K562 (cell line): ENCODE measurements around the gene FRYL. TPM values are rescaled to one million over a fixed set of nuclear protein-coding genes. Genes with fewer than 3 reads are reported as not detected.

Experiments
- ATAC-seq: fragments of 200-7000 bp; cut with Tn5 transposase; 3 replicates; pipeline ENCODE4 v1.9.1; 2020; ENCODE audit warnings: moderate library complexity
- BruUV-seq: library from RNA; stranded (reverse); fragments of 400-500 nt; replicated peaks from 2 replicates; lab custom pipeline; 2021; lab: Mats Ljungman, UMichigan
- CTCF ChIA-PET: fragments of 300-600 bp; formaldehyde crosslinking; extraction: SDS; loops from one replicate; lab custom pipeline; 2021; ENCODE audit warnings: low intra/inter-chr PET ratio; lab: Yijun Ruan, JAX
- POLR2A ChIA-PET: fragments of 300-600, 350-650 bp; sonication (Branson Sonifier 250); formaldehyde crosslinking; extraction: SDS; loops from one replicate; lab custom pipeline; 2021; ENCODE audit warnings: antibody characterized with exemption, inconsistent platforms; lab: Yijun Ruan, JAX
- DNase-seq, 4 experiments: peaks; one replicate each; pipeline versions ENCODE4 v3.0.0 to v3.0.0-alpha.2; 2011 to 2018; ENCODE audit warnings: low spot score in 3 of 4, mixed read lengths in 3 of 4; ENCODE audit errors: extremely low read depth in 1 of 4
- FAIRE-seq: peaks from 2 replicates; lab custom pipeline; 2011; peaks lifted over from hg19 to GRCh38; lab: Jason Lieb, UNC
- H2AFZ ChIP-seq: 2 replicates; pipeline ENCODE4 v1.6.0; 2011; ENCODE audit warnings: low read depth, low read length, control low read depth, inconsistent platforms
- H3K27ac ChIP-seq: fragments of 200-600 bp; 3 replicates; pipeline ENCODE4 v1.8.0; 2011; ENCODE audit warnings: low read depth, mild to moderate bottlenecking, control low read depth, inconsistent platforms, low read length, moderate library complexity, mixed read lengths; ENCODE audit errors: extremely low read depth
- H3K27me3 ChIP-seq, 2 experiments: fragments of 300-600 bp in 1 of 2; 2 replicates in 1 of 2; 3 replicates in 1 of 2; pipeline versions ENCODE4 v1.6.0 to v1.8.0; 2011; ENCODE audit warnings: inconsistent platforms in 2 of 2, low read length in 2 of 2, mild to moderate bottlenecking in 1 of 2, mixed read lengths in 1 of 2, moderate library complexity in 1 of 2; ENCODE audit not compliant: control insufficient read depth in 2 of 2, insufficient read depth in 2 of 2
- H3K36me3 ChIP-seq: fragments of 300-600 bp; 3 replicates; pipeline ENCODE4 v1.8.0; 2011; ENCODE audit warnings: mild to moderate bottlenecking, low read length, inconsistent platforms; ENCODE audit not compliant: control insufficient read depth, insufficient read depth
- H3K4me1 ChIP-seq, 2 experiments: fragments of 200-600 bp in 1 of 2; replicated peaks in 1 of 2; 2 replicates in 1 of 2; 3 replicates in 1 of 2; pipeline versions ENCODE4 v1.5.1 to v1.8.0; 2011; ENCODE audit warnings: inconsistent platforms in 2 of 2, low read length in 2 of 2, mild to moderate bottlenecking in 1 of 2, mixed read lengths in 1 of 2, moderate library complexity in 1 of 2; ENCODE audit not compliant: control insufficient read depth in 2 of 2, insufficient read depth in 2 of 2
- H3K4me2 ChIP-seq: 2 replicates; pipeline ENCODE4 v1.6.1; 2011; ENCODE audit warnings: low read length, control low read depth, inconsistent platforms, mixed read lengths; ENCODE audit not compliant: insufficient read depth
- H3K4me3 ChIP-seq: fragments of 200-600 bp; sonication (generic), shearing (Covaris generic); 2 replicates; pipeline ENCODE4 v1.5.1; 2016; ENCODE audit warnings: control low read depth, inconsistent platforms
- H3K79me2 ChIP-seq: fragments of 200-600 bp; 3 replicates; pipeline ENCODE4 v1.8.0; 2011; ENCODE audit warnings: low read length, inconsistent platforms; ENCODE audit not compliant: control insufficient read depth, insufficient read depth
- H3K9ac ChIP-seq, 2 experiments: 2 replicates each; pipeline versions ENCODE4 v1.6.0 to v1.6.1; 2011; ENCODE audit warnings: low read depth in 2 of 2, low read length in 2 of 2, control low read depth in 1 of 2, inconsistent platforms in 1 of 2, mild to moderate bottlenecking in 1 of 2, mixed read lengths in 1 of 2; ENCODE audit not compliant: insufficient read depth in 1 of 2
- H3K9me1 ChIP-seq: one replicate; pipeline ENCODE4 v1.6.0; 2011; ENCODE audit warnings: inconsistent platforms, mild to moderate bottlenecking, low read length, moderate library complexity; ENCODE audit not compliant: control insufficient read depth, insufficient read depth
- H3K9me3 ChIP-seq: replicated peaks from 2 replicates; pipeline ENCODE4 v1.5.1; 2011; ENCODE audit warnings: low read depth, low read length, inconsistent platforms; ENCODE audit not compliant: control insufficient read depth, insufficient read depth
- H4K20me1 ChIP-seq: replicated peaks from 2 replicates; pipeline ENCODE4 v1.6.1; 2011; ENCODE audit warnings: low read length, inconsistent platforms, mixed read lengths; ENCODE audit not compliant: control insufficient read depth, insufficient read depth
- CREM ChIP-seq: IDR thresholded peaks from 2 replicates; pipeline ENCODE4 v1.6.1; 2014; ENCODE audit warnings: antibody characterized with exemption, low read depth
- DNMT1 ChIP-seq: fragments of 450-650 bp; IDR thresholded peaks from 2 replicates; pipeline ENCODE4 v1.6.1; 2016; ENCODE audit warnings: antibody characterized with exemption, mild to moderate bottlenecking
- PML ChIP-seq: IDR thresholded peaks from 2 replicates; pipeline ENCODE4 v1.6.1; 2012; ENCODE audit warnings: low read length, inconsistent platforms
- SAP30 ChIP-seq: fragments of 200-600 bp; sonication (generic); IDR thresholded peaks from 2 replicates; pipeline ENCODE4 v1.6.1; 2012; ENCODE audit warnings: borderline replicate concordance, low read depth, mild to moderate bottlenecking, moderate library complexity, low read length, control low read depth, inconsistent platforms; ENCODE audit not compliant: insufficient read depth, poor library complexity, severe bottlenecking
- SMARCC2 ChIP-seq: fragments of 450-650 bp; IDR thresholded peaks from 2 replicates; pipeline ENCODE4 v1.6.1; 2017; ENCODE audit warnings: antibody characterized with exemption, moderate library complexity, mild to moderate bottlenecking, low read depth
- SMC3 ChIP-seq: conservative IDR thresholded peaks from 2 replicates; pipeline ENCODE4 v1.6.1; 2011; ENCODE audit warnings: low read depth, low read length, improper control_type of control experiment; ENCODE audit not compliant: insufficient read depth
- SRSF7 ChIP-seq: fragments of 200-400 bp; formaldehyde crosslinking; optimal IDR thresholded peaks from 2 replicates; pipeline ENCODE3; 2017; ENCODE audit warnings: mild to moderate bottlenecking, low read depth, low read length
- TEAD4 ChIP-seq, 2 experiments: sonication (generic) in 1 of 2; formaldehyde crosslinking in 1 of 2; IDR thresholded peaks; 2 replicates each; pipeline versions ENCODE4 v1.6.1 to v1.8.0; 2012 to 2022; ENCODE audit warnings: borderline replicate concordance in 1 of 2, inconsistent platforms in 1 of 2, low read length in 1 of 2, mild to moderate bottlenecking in 1 of 2, missing genetic modification reagents in 1 of 2
- ZFPM2 ChIP-seq: fragments of 250-450 bp; sonication (Bioruptor Pico); IDR thresholded peaks from 2 replicates; pipeline ENCODE4 v1.5.1; 2022; ENCODE audit warnings: mild to moderate bottlenecking
- ZKSCAN8 ChIP-seq: fragments of 200-800 bp; sonication (Bioruptor generic); IDR thresholded peaks from 2 replicates; pipeline ENCODE4 v1.6.1; 2016; ENCODE audit warnings: missing genetic modification characterization, missing compliant biosample characterization
- ZNF175 ChIP-seq: fragments of 200-800 bp; sonication (Bioruptor generic); IDR thresholded peaks from 2 replicates; pipeline ENCODE4 v1.6.1; 2016; ENCODE audit warnings: low read depth, mild to moderate bottlenecking, missing genetic modification characterization, missing compliant biosample characterization
- WGBS: fragments of 100-300 bp; shearing (Covaris generic); methylation state at CpG from one replicate; pipeline ENCODE4 v1.1.6; 2016; ENCODE audit warnings: low coverage, mixed read lengths; ENCODE audit not compliant: insufficient coverage; ENCODE audit errors: missing lambda C conversion rate; 5-methylcytosine and 5-hydroxymethylcytosine counted together
- in situ Hi-C: fragments of 300-500 bp; cut with MboI; formaldehyde crosslinking; loops from 4 replicates; pipeline ENCODE4 v1.15.0; 2018; ENCODE audit warnings: inconsistent platforms, mixed read lengths
- intact Hi-C: fragments of 100-400 bp; cut with micrococcal nuclease; formaldehyde crosslinking; loops from 2 replicates; pipeline ENCODE4 v1.14.2; 2022
- polyA plus RNA-seq, 8 experiments: library from polyadenylated mRNA; depleted of rRNA in 4 of 8; stranded (reverse) in 5 of 8; unstranded in 3 of 8; fragments of >200 nt; fragmentation: Nextera tagmentation in 2 of 8; fragmentation: Illumina TruSeq in 1 of 8; extraction: Ambion mirVana in 2 of 8; extraction: Trizol in 1 of 8; gene quantifications; 2 replicates each; pipeline versions ENCODE4 v1.2.1 to v1.2.3, GENCODE V29; 2011 to 2014; ENCODE audit warnings: inconsistent platforms in 1 of 8, missing spikeins in 1 of 8
- total RNA-seq, 7 experiments: library from RNA; depleted of rRNA in 6 of 7; stranded (reverse); fragments of >200 nt in 6 of 7; fragmentation: Illumina TruSeq in 2 of 7; extraction: Trizol in 2 of 7; gene quantifications; 2 replicates each; pipeline versions ENCODE4 v1.2.1 to v1.2.3, GENCODE V29; 2011 to 2021; ENCODE audit warnings: low replicate concordance in 1 of 7
- TF ChIP-seq, protein P1 (sequence below), 2 experiments: fragments of 450-650 bp; IDR thresholded peaks; 2 replicates each; pipeline ENCODE4 v1.6.1; 2016
- TF ChIP-seq, protein P2 (sequence below): sonication (generic); IDR thresholded peaks from 2 replicates; pipeline ENCODE4 v1.6.1; 2016
- TF ChIP-seq, protein P3 (sequence below): fragments of 450-650 bp; conservative IDR thresholded peaks from 2 replicates; pipeline ENCODE4 v1.6.1; 2016; ENCODE audit warnings: missing genetic modification characterization, low read depth, mild to moderate bottlenecking, missing compliant biosample characterization, moderate library complexity
- TF ChIP-seq, protein P4 (sequence below): sonication (generic); formaldehyde crosslinking; IDR thresholded peaks from 2 replicates; pipeline ENCODE4 v1.8.0; 2022; ENCODE audit warnings: mild to moderate bottlenecking, missing genetic modification reagents, borderline replicate concordance

The FRYL gene
- total and polyA plus RNA-seq, 9 of the 15 experiments (the other 6 are each of a cell fraction or from before 2014, with no cell fraction given) = 7.2 to 34.9 (median 15.9) TPM

DNA sequence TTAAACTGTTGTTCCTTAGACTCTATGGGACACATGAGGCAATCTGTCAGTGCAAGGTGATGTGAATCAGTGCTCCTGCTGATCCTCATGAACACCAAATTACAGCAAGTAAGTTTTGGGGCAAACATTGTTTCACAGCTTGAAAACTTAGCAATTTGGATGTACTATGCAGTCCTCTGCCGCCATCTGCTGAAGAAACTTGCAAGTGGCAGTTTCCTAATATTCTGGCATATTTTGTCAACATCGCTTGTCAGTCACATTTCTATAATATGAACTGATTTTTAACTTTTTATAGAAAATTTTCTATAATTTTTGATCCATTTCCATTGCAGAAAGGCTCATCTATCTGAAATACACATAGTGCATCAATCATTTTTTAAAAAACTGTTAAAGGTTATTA is 233.7 kb downstream of the FRYL start:
- DNase-seq = peak in 3 of 4 experiments; percentile 17 to 67 (median 21)
- no TSS peak for BruUV-seq
- TF ChIP-seq PML (no peak), SMARCC2 (no peak), SRSF7 (no peak), ZNF175 (no peak), TEAD4 (IDR thresholded peaks at IDR 0.05; ENCODE audit: low read length) (0 out of 2 replicates have a peak, but pooled peaks have one; percentile 30), TEAD4 (CRISPR knock-in tag; IDR thresholded peaks at IDR 0.05; ENCODE audit: borderline replicate concordance) (no peak), SMC3 (peak; percentile 86), ZFPM2 (CRISPR knock-in tag) (no peak), ZKSCAN8 (CRISPR knock-in tag) (no peak), DNMT1 (no peak), SAP30 (no peak), CREM (no peak)
- TF ChIP-seq, protein P1, sequence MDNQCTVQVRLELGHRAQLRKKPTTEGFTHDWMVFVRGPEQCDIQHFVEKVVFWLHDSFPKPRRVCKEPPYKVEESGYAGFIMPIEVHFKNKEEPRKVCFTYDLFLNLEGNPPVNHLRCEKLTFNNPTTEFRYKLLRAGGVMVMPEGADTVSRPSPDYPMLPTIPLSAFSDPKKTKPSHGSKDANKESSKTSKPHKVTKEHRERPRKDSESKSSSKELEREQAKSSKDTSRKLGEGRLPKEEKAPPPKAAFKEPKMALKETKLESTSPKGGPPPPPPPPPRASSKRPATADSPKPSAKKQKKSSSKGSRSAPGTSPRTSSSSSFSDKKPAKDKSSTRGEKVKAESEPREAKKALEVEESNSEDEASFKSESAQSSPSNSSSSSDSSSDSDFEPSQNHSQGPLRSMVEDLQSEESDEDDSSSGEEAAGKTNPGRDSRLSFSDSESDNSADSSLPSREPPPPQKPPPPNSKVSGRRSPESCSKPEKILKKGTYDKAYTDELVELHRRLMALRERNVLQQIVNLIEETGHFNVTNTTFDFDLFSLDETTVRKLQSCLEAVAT (IDR thresholded peaks at IDR 0.05) = no peak
- TF ChIP-seq, protein P2, sequence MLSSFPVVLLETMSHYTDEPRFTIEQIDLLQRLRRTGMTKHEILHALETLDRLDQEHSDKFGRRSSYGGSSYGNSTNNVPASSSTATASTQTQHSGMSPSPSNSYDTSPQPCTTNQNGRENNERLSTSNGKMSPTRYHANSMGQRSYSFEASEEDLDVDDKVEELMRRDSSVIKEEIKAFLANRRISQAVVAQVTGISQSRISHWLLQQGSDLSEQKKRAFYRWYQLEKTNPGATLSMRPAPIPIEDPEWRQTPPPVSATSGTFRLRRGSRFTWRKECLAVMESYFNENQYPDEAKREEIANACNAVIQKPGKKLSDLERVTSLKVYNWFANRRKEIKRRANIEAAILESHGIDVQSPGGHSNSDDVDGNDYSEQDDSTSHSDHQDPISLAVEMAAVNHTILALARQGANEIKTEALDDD = no peak
- TF ChIP-seq, protein P3, sequence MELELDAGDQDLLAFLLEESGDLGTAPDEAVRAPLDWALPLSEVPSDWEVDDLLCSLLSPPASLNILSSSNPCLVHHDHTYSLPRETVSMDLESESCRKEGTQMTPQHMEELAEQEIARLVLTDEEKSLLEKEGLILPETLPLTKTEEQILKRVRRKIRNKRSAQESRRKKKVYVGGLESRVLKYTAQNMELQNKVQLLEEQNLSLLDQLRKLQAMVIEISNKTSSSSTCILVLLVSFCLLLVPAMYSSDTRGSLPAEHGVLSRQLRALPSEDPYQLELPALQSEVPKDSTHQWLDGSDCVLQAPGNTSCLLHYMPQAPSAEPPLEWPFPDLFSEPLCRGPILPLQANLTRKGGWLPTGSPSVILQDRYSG (tag) = no peak
- TF ChIP-seq, protein P4, sequence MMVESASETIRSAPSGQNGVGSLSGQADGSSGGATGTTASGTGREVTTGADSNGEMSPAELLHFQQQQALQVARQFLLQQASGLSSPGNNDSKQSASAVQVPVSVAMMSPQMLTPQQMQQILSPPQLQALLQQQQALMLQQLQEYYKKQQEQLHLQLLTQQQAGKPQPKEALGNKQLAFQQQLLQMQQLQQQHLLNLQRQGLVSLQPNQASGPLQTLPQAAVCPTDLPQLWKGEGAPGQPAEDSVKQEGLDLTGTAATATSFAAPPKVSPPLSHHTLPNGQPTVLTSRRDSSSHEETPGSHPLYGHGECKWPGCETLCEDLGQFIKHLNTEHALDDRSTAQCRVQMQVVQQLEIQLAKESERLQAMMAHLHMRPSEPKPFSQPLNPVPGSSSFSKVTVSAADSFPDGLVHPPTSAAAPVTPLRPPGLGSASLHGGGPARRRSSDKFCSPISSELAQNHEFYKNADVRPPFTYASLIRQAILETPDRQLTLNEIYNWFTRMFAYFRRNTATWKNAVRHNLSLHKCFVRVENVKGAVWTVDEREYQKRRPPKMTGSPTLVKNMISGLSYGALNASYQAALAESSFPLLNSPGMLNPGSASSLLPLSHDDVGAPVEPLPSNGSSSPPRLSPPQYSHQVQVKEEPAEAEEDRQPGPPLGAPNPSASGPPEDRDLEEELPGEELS (CRISPR knock-in tag) = no peak

More for the DNA sequence above, 233.7 kb downstream of the FRYL start:
- ATAC-seq = peak; percentile 77
- intact Hi-C loops (loop anchor here (1.0 to 2.0 kb wide), 3 partner anchors 101 to 419 kb away; no protein-coding TSS in a partner anchor), in situ Hi-C loops (loop anchor here (10.0 kb wide), 1 partner anchor 242 kb away; no protein-coding TSS in a partner anchor)
- no peaks in the 10 kb centered on the region for H3K27me3 ChIP-seq
- H3K79me2 ChIP-seq = no peaks in the 10 kb centered on the region
- ChIA-PET POLR2A (interaction anchor here (1.2 to 1.4 kb wide), 3 partner anchors 25 to 419 kb away, joined by 4 read pairs; no protein-coding TSS in a partner anchor), CTCF (interaction anchor here (0.6 to 3.0 kb wide), 4 partner anchors 99 to 419 kb away, joined by 3 to 17 read pairs (median 6); no protein-coding TSS in a partner anchor)
- H4K20me1 ChIP-seq = no peaks in the 10 kb centered on the region
- peak; percentile 87 for FAIRE-seq
- H2AFZ ChIP-seq = no peak overlapping the region
- 40% methylated on average over 2 of the region's 2 CpGs for WGBS
- H3K27ac ChIP-seq = no peak overlapping the region
- no peak overlapping the region for H3K9ac ChIP-seq
- no peaks in the 10 kb centered on the region for H3K4me1 ChIP-seq
- H3K9me1 ChIP-seq = no peaks in the 10 kb centered on the region
- H3K4me2 ChIP-seq = no peak overlapping the region
- H3K4me3 ChIP-seq = no peak overlapping the region
- H3K36me3 ChIP-seq = peaks cover 63% of the 10 kb centered on the region
- no peaks in the 10 kb centered on the region for H3K9me3 ChIP-seq
